HG03025 (cell line): ENCODE data around the gene CRACR2B.

Experiments
- ATAC-seq: cut with Tn5 transposase; IDR thresholded peaks from one replicate; pipeline ENCODE4 v1.9.1; 2021; ENCODE audit warnings: mild to moderate bottlenecking, moderate library complexity; ENCODE audit not compliant: unreplicated experiment, low FRiP score

CRACR2B gene

GRCh38 chr11:849951-850774 is 22.4 kb downstream of the CRACR2B start:
- ATAC-seq, result no peak

DNA sequence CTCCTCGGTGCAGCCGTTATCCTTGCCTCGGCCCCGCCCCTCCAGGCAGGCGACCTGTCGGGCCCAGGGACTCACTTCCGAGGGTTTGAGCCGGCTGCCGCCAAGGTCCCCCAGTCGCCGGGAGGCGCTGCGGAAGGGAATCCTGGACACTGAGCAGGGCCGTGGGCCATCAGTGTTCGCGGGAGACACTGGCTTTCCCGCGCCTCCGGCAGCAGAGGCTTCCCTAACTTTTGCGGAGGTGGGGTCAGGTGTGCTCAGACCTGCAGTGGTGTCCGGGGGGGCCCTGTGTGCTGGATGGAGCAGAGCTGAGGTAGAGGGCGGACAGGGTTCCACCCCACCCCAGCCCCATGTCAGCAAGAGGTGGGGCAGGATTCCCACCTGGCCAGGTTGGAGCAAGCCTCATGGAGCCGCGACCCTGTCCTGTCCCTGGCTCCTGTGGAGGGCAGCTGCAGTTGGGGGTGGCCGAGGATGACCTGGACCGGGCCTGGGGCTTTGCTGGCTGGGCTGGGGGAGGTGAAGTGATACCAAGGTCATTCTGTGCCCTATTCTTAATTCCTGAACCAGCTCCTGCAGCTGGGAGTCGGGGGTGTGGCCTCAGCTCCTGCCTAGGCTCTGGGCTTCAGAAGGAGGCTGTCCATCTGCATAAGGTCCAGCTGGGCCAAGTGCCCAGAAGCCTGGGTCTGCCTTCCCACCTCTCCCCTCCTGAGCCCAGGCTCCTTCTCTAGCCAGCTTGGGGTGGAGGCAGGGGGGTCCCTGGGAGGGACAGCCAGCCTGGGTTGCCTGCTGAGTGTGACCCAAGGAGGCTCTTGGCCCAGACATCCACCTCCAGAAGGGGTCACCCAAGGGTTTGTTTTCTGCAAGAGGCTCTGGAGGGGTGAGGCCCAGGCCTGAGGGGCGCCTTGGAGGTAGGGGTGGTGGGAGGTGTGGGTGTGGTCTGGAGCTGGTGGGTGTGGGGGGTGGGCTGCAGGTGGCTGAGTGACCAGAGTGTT is 23.4 kb downstream of the CRACR2B start:
- ATAC-seq, result no peak

DNA sequence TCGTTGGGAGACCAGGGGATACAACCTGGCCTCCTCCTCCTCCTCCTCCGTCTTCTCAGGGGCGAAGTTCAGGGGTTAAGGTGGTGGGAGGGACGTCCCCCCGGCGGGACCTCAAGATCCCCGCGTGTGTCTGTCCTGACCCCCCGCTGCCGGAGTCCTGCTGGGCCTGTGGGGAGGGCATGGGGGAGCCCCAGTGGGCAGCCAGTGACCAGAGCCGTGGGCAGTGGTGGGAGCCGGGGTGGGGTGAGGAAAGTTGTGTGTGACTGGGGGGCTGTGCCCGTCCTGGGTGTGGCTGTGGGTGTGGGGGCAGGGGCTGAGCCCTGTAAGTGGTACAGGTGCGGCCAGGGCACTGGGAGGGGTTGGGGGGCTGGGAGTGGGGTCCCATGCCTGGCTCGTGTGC is 25.0 kb downstream of the CRACR2B start:
- ATAC-seq, result no peak

DNA sequence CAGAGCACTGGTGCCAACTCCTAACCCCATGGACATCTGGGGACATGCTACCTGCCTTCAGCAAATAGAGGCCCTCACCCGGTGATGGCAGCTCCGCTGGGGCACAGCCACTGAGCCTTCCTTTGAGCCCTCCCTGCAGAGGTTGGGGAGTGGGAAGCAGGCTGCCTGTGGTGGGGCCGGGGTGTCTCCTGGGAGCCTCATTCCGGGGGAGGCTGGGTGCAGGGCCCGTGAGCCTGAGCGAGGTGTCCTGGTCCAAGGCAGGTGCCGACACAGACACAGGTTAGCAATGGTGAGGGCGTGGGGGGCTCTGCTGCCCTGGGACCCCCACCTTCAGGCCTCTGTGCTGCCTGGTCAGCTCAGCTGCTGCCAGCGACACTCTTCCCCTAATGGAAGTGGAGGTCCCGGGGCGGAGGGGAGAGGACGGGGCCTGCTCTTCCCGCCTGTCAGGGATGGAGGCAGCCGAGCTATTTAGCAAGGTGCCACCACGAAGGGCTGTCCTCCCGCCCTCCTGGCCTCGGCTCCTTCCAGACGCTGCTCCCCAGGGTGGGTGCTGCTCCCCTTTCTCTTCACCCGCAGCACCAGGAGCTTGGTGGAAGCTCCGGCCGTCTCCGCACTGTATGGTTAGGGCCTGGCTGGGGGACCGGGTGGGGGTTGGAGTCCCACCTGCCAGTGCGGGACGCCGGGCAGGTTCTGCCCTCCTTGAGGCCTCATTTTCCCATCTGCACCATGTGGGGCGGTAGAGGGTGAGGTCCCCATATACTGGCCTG is 26.1 kb downstream of the CRACR2B start:
- ATAC-seq, result no peak

- ATAC-seq, result no peak
These were observed 27.0 kb downstream of the CRACR2B start for GRCh38 chr11:854601-855329.

DNA sequence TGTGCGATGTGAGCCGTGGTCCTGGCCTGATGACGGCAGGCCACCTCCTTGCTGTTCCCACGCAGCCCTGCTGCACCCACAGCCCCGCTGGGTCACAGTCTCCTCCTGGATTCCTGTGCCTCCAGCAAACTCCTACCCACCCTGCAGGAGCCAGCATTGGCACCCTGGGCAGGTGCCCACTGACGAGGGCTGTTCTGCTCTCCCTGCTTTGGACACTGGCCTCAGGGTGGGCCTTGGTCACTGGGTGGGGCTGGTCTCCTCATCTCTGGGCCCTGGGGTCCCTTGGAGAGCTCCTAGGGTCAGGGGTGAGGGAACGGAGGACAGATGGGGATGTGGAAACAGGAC is 27.6 kb downstream of the CRACR2B start:
- no peak for ATAC-seq

- no peak for ATAC-seq
These were observed 28.1 kb downstream of the CRACR2B start for GRCh38 chr11:855796-856195.

DNA sequence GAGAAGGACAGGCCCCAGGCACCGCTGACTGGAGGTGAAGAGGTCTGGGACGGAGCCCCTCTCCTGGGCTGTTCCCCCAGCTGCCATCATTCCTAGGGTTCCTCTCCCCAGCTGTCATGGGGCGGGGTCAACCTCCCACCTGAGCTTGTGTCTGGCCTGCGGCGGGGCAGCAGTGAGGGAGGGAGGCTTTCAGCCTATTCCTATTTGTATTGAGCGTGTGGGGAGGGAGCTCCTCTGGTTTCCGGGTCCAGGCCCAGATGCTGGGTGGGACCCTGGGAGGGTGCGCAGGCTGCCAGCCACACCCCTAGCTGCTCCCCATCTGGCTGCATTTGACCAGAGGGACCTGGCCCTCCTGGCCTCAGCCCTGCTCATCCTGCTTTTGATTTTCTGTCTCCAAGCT is 28.7 kb downstream of the CRACR2B start:
- ATAC-seq, result no peak

- ATAC-seq, result no peak
These were observed 30.5 kb downstream of the CRACR2B start for GRCh38 chr11:858053-858761.

- ATAC-seq, result no peak
These were observed 31.1 kb downstream of the CRACR2B start for GRCh38 chr11:858762-859339.

- ATAC-seq, result no peak
These were observed 31.8 kb downstream of the CRACR2B start for GRCh38 chr11:859394-860131.

GRCh38 chr11:860234-861104 is 32.8 kb downstream of the CRACR2B start:
- no peak for ATAC-seq

GRCh38 chr11:861105-861479 is 33.4 kb downstream of the CRACR2B start:
- ATAC-seq, result no peak

DNA sequence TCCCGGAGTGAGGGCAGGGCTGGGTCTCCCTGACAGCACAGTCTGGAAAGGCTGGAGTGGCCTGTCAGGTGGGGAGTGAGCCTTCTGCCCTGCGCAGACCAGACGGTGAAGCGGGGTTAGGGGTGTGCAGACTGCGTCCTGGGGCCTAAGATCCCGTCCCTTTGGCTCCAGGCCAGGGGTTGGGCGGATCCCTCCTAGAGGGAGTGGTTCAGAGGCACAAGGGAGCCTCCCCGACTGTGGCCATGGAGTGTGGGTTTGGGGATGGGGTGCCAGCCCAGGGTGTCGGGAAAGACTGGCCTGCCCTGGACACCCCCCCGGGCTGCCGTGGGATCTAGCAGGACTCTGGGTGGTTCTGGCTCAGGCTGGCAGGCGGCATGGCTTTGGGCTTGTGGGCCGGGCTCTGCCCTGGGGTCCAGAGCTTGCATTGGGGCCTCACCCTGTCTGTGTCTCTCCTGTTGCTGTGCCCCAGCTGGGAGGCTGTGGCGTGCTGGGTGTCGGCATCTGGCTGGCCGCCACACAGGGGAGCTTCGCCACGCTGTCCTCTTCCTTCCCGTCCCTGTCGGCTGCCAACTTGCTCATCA is 34.5 kb downstream of the CRACR2B start:
- no peak for ATAC-seq

DNA sequence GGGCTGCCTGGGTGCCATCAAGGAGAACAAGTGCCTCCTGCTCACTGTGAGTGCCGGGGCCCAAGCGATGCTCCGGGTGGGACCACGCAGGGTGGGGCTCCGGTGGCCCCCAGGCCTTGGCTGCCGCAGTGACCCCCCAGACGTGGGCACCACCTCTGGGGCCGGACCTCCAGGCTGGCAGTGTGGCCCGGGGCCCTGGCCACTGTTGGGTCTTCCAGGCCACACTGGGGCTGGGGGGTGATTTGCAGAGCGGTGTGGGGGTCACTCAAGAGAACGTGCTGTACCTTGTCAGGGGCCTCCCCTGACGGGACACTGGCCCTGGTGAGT is 34.9 kb downstream of the CRACR2B start:
- ATAC-seq, result no peak

DNA sequence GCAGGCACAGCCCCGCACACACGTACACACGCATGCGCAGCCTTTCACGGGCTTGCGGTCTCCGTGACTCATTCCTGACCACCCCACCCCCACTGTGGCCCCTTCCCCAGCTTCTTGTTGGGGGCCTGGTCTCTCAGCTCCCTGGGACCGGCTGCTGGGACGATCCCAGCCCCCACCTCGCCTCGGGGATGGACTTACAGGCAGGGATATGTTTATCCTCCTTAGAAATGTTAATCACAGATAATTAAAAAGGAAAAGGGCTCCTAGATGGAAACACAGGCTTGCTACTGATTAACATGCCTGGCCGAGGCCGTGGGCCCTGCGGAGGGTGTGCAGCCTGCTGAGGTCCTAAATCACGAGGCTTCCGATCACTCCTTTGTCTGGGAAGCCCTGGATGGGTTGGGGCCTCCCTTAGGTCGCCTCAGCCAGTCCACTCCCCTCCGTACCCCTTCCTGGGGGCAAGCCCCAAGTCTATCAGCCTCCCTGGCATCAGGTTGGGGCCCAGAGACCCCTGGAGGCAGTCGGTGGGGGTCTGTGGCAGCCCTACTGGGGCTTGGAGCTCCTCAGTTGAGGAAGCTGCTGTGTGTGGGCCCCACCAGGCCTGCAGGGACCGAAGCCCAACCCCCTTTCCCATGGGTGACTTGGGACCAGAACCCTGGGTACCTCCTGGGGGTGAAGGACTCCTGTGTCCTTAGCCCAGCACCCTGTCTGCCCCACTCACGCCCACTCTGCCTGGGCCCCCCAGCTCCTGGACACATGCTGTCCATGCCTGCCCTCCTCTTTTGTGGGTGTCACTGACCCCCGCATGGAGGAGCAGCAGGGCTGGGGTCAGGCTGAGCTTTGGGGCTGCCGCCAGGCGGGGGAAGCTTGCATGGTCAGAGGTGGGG is 35.5 kb downstream of the CRACR2B start:
- no peak for ATAC-seq
